A549 treated with DMSO at 1 μM for 4 hours (cell line): ENCODE data around the gene ICE2. TPM values are rescaled to one million over a fixed set of nuclear protein-coding genes. Genes with fewer than 3 reads are reported as not detected.

ENCODE experiments used
- total RNA-seq: library from RNA; stranded (reverse); fragments of 200-300 nt; extraction: Qiagen RNA extraction; gene quantifications from 5 replicates; pipeline ENCODE4 v1.2.3, GENCODE V29; 2022; ENCODE audit warnings: low read depth

The ICE2 gene, protein sequence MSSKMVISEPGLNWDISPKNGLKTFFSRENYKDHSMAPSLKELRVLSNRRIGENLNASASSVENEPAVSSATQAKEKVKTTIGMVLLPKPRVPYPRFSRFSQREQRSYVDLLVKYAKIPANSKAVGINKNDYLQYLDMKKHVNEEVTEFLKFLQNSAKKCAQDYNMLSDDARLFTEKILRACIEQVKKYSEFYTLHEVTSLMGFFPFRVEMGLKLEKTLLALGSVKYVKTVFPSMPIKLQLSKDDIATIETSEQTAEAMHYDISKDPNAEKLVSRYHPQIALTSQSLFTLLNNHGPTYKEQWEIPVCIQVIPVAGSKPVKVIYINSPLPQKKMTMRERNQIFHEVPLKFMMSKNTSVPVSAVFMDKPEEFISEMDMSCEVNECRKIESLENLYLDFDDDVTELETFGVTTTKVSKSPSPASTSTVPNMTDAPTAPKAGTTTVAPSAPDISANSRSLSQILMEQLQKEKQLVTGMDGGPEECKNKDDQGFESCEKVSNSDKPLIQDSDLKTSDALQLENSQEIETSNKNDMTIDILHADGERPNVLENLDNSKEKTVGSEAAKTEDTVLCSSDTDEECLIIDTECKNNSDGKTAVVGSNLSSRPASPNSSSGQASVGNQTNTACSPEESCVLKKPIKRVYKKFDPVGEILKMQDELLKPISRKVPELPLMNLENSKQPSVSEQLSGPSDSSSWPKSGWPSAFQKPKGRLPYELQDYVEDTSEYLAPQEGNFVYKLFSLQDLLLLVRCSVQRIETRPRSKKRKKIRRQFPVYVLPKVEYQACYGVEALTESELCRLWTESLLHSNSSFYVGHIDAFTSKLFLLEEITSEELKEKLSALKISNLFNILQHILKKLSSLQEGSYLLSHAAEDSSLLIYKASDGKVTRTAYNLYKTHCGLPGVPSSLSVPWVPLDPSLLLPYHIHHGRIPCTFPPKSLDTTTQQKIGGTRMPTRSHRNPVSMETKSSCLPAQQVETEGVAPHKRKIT
- total RNA-seq: 31.1 to 43.9 TPM (median 36.7 TPM) in 5 replicates

DNA sequence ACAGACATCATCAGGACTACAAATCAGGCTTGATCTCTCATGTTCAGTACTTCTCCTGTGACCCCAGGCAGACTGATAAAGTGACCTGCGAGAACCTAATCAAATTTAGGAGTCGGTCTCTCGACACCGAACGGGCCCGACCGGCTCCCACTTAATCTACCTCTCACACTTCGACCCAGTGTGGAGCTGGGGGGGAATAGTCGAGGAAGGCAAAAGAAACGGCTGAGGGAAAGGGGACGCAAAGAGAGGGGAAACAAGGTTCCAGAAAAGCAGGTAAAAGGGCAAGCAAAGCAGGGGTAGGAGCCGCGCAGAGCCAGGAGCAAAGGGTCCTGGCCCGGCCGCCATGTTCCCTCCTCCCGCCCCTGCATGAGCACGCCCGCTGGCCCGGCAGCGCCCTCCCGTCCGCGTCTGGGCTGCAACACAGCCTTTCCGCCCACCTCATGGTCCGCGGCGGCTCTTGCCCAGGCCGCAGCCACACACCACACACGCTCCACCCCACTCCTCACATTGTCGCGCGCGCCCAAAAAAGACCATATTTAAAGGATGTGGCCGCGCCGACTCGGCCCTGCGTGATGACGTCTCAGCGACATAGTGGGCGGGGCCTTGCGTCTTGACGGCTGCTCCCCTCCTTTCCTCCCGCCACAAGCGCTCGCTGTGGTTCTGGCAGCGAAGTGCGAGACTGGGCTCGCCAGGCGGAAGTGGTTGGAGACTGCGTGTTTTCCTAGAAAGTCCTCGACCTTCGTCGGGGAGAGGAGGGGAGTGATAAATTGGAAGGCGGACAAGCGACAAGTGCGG lies at the start of gene ICE2:
ICE2 (minus strand) TSS at position 577 of the 795 bp plus-strand sequence. CDS start 1,165 bp downstream, outside the sequence.

GRCh38 chr15:60397772-60398445 lies 81.0 kb downstream of the ICE2 start, which contains the start of gene ANXA2:
Gene ANXA2, minus strand, starts transcription at chr15:60397986. Its CDS starts 11,911 bp downstream, at chr15:60386075.

Other genes with a start within 250 kb of the ICE2 start
- 4,682 to 5,263 TPM (median 4,737 TPM) in 5 replicates for gene ANXA2, start 81.2 kb downstream of the ICE2 start, total RNA-seq